ENCODE measurements around the gene MNX1.

MNX1 gene

GRCh38 chr7:157014635-157015555 lies 4.4 kb upstream of the MNX1 start:
- DNase-seq, result no peak

DNA sequence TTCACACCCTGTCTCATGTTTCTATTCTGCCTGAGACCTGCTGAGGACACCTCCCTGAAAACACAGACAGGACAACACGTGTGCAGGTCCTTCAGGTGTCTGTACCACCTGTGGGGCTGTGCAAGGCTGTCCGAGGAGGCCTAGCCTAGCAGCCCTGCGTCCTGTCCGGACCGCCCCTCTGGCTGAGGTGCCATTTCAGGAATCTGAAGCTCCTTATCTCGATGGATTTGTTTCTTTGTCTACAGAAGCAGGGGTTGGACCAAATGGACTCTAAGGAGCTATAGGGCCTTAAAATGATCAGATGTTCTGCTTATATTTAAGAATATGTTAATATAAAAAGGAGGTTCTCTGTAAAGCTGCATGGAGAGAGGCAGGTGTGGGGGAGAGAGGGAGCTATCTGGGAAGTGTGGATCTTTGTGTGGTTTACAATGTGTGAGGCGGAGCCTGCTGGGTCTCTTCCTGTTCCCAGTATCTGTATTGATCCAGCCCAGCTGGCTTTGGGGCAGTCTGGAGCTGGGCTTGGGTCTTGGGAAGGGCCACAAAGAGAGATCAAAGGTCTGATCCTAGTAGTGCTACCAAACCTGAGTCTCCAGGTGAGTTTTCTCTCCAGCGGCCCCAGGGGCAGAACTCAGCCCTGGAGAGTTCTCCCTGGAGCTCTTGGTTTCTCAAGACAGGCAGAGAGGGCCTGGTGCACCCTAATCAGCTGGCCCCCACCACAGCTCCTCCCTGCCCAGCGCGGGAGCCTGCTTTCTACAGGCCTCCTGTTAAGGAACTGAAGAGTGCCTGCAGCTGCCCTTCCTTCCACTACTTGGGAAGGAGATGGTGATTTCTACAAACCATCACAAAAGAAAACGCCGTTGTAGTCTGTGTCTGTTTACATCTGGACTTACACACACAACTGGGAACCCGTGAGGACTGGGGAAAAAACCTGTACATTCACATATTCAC lies 3.4 kb upstream of the MNX1 start:
- no peak for DNase-seq

DNA sequence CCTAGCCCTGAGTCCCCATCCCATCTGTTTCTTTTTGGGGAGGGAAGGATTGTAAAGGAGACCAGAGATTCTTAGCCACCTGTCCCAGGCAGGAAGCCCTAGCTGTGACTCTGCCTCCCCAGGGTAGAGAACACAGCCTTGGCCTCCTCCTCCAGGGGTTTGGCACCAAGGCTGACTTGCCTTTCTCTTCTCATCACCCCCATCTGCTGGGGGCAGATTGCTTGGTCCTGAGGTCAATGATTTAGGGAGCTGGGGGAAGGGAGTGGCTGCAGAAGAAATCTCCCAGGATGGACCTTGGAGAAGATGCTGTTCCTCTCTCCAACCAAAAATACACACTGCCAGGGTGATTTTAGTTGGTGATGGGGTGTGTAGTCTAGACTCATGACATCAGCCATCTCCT lies 2.6 kb upstream of the MNX1 start:
- DNase-seq, result no peak

DNA sequence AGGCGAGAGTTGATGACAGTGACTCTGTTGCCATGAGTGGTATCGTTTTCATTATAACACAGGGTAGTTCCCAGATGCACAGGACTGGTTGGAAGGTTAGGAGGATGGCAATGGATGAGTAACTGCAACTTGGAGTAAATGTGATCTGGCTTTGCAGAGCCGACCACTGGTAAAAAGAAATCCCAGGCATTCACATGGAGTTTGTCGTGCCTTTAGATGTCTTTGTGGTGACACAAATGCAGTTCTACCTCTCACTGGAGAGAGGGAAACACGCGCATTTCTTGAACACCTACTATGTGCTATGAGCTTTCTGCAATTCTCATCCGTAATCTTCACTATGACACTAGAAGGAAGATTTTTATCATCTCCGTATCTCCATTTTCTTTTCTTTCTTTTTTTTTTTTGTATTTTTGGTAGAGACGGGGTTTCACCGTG lies 1.7 kb upstream of the MNX1 start:
- no peak for DNase-seq

DNA sequence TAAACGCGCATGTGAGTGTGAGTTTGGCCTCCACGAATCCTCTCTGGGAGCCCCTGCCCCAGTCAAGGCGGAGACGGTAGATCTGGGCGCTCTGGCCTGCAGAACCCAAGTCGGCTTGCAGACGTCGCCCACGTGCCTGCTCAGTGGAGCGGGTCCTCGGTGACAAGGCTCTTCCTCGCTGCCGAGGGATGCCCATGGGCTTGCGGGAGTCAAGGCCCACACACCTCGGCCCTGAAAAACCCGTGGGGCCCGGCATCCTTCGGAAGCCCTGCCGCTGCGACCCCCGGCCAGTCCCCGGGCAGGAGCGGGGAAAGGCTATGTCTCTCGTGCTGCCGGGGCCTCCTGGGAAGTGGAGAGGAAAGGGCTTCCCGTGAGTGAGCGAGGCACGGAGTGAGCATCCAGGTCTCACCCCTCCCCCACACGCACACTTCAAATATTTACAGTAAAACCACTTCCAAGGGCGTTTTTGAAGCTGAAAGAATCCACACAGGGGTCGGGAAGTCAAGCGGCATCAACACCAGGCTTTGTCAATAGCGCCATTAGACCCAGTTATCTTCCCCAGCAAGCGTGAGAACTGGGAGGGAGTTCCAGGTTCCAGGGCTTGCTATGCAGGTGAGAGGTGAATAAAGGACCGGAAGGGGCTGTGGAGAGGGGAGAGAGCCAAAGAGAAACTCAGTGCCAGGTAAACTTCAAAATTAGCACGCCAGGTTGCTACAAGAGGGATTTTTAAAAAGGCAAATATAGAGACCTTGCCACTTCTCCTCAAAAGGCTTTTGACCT lies 1.1 kb upstream of the MNX1 start:
- DNase-seq, result no peak

GRCh38 chr7:157009778-157010587 lies 480 bp downstream of the MNX1 start:
- no peak for DNase-seq

- no peak for DNase-seq
These were observed 1.2 kb downstream of the MNX1 start for GRCh38 chr7:157009170-157009777.

- no peak for DNase-seq
These were observed 2.0 kb downstream of the MNX1 start for GRCh38 chr7:157008206-157009169.

- DNase-seq, result no peak
These were observed 2.9 kb downstream of the MNX1 start for GRCh38 chr7:157007470-157008066.

- no peak for DNase-seq
These were observed 3.5 kb downstream of the MNX1 start for GRCh38 chr7:157006829-157007469.

DNA sequence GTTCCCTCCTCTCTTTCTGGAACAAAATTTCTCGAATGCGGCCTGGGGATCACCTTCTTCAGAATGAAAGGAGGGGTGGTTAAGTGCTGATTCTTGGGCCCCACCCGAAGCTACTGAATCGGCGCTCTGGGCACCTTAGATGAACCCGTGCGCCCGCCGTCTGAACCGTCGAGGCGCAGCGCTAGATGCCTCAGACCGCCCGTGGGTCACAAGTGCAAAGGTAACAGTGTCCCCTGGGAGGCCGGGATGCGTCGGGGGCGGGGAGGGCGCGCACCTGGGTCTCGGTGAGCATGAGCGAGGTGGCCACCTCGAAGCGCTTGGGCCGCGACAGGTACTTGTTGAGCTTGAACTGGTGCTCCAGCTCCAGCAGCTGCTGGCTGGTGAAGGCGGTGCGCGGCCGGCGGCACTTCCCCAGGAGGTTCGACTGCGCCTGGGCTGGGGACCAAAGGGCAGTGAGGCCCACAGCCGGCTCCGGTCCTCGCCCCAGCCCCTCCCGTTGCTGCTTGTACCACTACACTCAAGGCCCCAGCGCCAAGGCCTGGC lies 4.2 kb downstream of the MNX1 start:
- DNase-seq, result no peak

GRCh38 chr7:157005456-157006204 lies 4.8 kb downstream of the MNX1 start:
- no peak for DNase-seq

- DNase-seq, result no peak
These were observed 5.7 kb downstream of the MNX1 start for GRCh38 chr7:157004521-157005455.

DNA sequence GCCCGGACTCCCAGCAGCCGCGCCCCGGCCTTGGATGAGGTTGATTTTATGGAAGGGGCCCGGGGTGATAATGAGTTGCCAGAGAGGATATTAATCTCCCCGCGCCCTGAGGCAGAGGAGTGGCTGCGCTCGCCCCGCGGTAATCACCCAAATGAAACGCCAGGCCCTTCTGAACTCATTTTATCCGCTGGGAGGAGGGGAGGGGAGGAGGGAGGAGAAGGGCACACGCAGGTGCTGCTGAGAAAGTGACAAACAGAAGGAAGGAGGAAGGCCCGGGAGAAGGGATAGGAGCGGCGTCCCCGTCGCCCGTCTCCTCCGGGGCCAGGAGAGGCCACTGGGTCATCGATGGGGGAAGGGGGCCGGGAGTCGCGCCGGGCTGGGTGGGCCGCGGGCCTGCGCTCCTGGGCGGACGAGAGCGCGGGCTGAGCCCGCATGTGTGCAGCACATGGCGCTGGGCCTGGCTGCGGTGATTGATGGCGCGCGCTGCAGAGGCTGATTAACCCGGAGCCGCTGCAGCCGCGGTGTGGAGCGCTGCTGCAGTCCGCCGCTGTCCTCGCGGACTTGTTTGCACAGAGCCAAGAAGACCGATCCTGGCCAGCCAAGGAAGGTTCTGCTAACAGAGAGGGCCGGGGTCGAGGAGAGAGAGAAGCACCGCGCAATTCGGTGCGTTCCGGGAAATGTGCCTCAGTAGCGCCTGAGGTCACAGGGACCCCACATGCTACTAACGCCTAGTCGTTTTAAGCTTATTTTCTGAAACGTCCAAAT lies 6.5 kb downstream of the MNX1 start:
- no peak for DNase-seq

- no peak for DNase-seq
These were observed 7.1 kb downstream of the MNX1 start for GRCh38 chr7:157003445-157003755.

DNA sequence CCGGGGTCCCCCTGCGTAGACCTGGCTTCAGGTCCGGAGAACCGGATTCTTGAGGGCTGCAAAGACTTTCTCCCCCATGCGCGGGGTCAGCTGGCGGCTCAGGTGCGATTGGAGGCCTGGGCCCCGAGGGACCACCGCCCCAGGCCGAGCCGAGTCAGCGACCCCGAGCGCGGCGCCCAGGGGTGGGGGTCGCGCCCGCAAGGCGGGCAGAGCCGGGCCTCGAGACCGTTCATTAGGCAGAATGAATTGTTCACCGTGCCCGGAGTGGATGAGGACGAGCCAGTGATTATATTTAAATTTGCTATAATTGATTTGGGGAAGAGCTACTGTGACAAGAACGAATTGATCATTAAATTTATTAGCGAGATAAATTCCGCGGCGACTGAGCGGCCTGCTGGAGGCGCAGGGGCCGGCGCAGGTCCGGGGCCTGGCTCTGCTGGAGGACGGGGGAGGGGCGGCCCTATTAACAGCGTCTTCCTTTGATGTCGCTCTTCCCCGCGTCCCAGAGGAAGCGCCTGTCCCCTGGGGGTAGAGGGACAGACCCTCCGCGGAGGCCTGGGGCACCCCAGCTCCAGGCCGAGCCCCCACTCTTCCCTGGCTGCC lies 7.5 kb downstream of the MNX1 start:
- DNase-seq, result no peak
